Ectodermal cell (in vitro differentiated cells): ENCODE results near the gene KCNE2.
"Not testable (repeated sequence)": the region's sequence is repeated elsewhere in the genome, so short reads cannot be mapped to it uniquely, and the experiment has no call there.

ENCODE experiments used
- H3K27ac ChIP-seq: 2 replicates; pipeline ENCODE4 v1.7.0; 2013; ENCODE audit warnings: mild to moderate bottlenecking, low read depth, low read length; ENCODE audit not compliant: insufficient read depth, poor library complexity, severe bottlenecking
- H3K27me3 ChIP-seq: 2 replicates; pipeline ENCODE4 v1.7.0; 2013; ENCODE audit warnings: mild to moderate bottlenecking, low read length; ENCODE audit not compliant: insufficient read depth, control insufficient read depth, poor library complexity, severe bottlenecking
- H3K36me3 ChIP-seq: one replicate; pipeline ENCODE4 v1.7.0; 2013; ENCODE audit warnings: low read length; ENCODE audit not compliant: control insufficient read depth, insufficient read depth
- H3K4me1 ChIP-seq: one replicate; pipeline ENCODE4 v1.7.0; 2013; ENCODE audit warnings: low read length; ENCODE audit not compliant: control insufficient read depth, insufficient read depth
- H3K4me3 ChIP-seq: 2 replicates; pipeline ENCODE4 v1.7.0; 2013; ENCODE audit warnings: low read depth, low read length, control low read depth; ENCODE audit not compliant: insufficient read depth
- H3K9me3 ChIP-seq: 2 replicates; pipeline ENCODE4 v1.7.0; 2013; ENCODE audit warnings: mild to moderate bottlenecking, low read length, moderate library complexity; ENCODE audit not compliant: control insufficient read depth
- WGBS, 2 experiments: methylation state at CpG; one replicate each; pipeline ENCODE4 v1.1.7; 2013; ENCODE audit warnings: missing lambda C conversion rate in 2 of 2; 5-methylcytosine and 5-hydroxymethylcytosine counted together

Gene KCNE2

GRCh38 chr21:34365809-34366208, 2.0 kb downstream of the KCNE2 start:
- H3K36me3 ChIP-seq: no peaks in the 10 kb centered on the region
- H3K9me3 ChIP-seq: no peaks in the 10 kb centered on the region
- H3K4me1 ChIP-seq: peaks cover 4% of the 10 kb centered on the region
- 69 to 76% methylated on average over 6 of the region's 6 CpGs for WGBS, 2 experiments
- no peak overlapping the region for H3K27ac ChIP-seq
- H3K27me3 ChIP-seq: no peaks in the 10 kb centered on the region
- H3K4me3 ChIP-seq: no peak overlapping the region

GRCh38 chr21:34367320-34367935, 3.6 kb downstream of the KCNE2 start:
- Histone ChIP-seq H3K4me3 (no peak overlapping the region), H3K4me1 (peaks cover 4% of the 10 kb centered on the region), H3K36me3 (no peaks in the 10 kb centered on the region), H3K27ac (no peak overlapping the region), H3K9me3 (no peaks in the 10 kb centered on the region), H3K27me3 (no peaks in the 10 kb centered on the region)
- WGBS, 2 experiments: 44 to 51% methylated on average over 3 of the region's 3 CpGs

DNA sequence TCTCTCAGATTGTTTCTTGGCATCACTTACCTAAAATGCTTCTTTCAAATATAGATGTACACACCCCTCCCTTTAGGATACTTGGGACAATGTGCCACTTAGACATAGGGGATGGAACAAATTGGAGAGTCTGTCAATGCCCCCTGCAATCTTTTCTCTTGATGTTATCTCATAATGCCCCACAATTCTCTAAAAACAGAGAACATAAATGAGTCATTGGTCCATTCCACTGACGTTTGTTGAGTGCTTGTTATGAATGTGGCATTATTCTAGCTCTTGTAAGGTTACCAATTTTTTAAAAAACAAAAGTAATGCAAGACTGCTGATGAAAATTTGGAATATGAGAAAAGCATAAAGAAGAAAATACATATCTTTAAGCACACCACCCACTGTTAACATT, 5.9 kb downstream of the KCNE2 start:
- Histone ChIP-seq H3K27ac (no peak overlapping the region), H3K36me3 (no peaks in the 10 kb centered on the region), H3K27me3 (no peaks in the 10 kb centered on the region), H3K9me3 (no peaks in the 10 kb centered on the region), H3K4me3 (no peak overlapping the region), H3K4me1 (peaks cover 4% of the 10 kb centered on the region)
- 94% methylated on average over 1 of the region's 1 CpG; no CpG with 5 or more reads in 1 of the 2 experiments for WGBS, 2 experiments

- H3K9me3 ChIP-seq: no peaks in the 10 kb centered on the region
- no peaks in the 10 kb centered on the region for H3K36me3 ChIP-seq
- no peak overlapping the region for H3K4me3 ChIP-seq
- H3K27ac ChIP-seq: no peak overlapping the region
- no peaks in the 10 kb centered on the region for H3K4me1 ChIP-seq
- 81 to 85% methylated on average over 5 of the region's 5 CpGs for WGBS, 2 experiments
- H3K27me3 ChIP-seq: no peaks in the 10 kb centered on the region
Measured at GRCh38 chr21:34372321-34372720, 8.5 kb downstream of the KCNE2 start.

- not testable (repeated sequence) for H3K27ac ChIP-seq, H3K4me1 ChIP-seq, H3K4me3 ChIP-seq, H3K27me3 ChIP-seq, H3K36me3 ChIP-seq, H3K9me3 ChIP-seq
- no CpG with 5 or more reads among the region's 8 CpGs for WGBS, 2 experiments
Measured at GRCh38 chr21:34374462-34374861, 10.7 kb downstream of the KCNE2 start.

GRCh38 chr21:34374940-34375618, 11.3 kb downstream of the KCNE2 start, which contains the start of gene SMIM11:
SMIM11 (plus strand) TSS chr21:34375507; CDS start chr21:34379505, 3,998 bp downstream.
- not testable (repeated sequence) for H3K4me3 ChIP-seq, H3K27me3 ChIP-seq, H3K27ac ChIP-seq, H3K9me3 ChIP-seq, H3K36me3 ChIP-seq, H3K4me1 ChIP-seq
- WGBS, 2 experiments: no CpG with 5 or more reads among the region's 49 CpGs

DNA sequence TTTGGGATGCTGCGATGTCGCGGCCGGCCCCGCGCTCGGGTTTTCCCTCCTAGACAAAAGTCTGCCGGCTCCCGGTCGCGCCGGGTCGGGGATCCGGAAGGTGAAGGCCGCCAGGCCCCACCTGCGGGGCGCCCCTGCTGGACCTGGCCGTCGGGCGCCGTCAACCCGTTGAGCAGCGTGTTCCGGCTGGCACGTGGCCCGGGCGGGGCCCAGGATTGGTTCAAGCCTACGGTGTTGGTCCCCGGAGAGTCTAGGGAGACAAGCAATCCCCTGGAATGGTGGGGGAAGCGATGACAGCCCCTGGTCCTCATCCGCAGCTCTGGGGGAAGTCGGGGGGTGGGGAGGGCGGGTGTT, 11.8 kb downstream of the KCNE2 start:
- not testable (repeated sequence) for H3K27me3 ChIP-seq, H3K36me3 ChIP-seq, H3K4me3 ChIP-seq, H3K27ac ChIP-seq, H3K9me3 ChIP-seq, H3K4me1 ChIP-seq
- WGBS, 2 experiments: no CpG with 5 or more reads among the region's 33 CpGs

DNA sequence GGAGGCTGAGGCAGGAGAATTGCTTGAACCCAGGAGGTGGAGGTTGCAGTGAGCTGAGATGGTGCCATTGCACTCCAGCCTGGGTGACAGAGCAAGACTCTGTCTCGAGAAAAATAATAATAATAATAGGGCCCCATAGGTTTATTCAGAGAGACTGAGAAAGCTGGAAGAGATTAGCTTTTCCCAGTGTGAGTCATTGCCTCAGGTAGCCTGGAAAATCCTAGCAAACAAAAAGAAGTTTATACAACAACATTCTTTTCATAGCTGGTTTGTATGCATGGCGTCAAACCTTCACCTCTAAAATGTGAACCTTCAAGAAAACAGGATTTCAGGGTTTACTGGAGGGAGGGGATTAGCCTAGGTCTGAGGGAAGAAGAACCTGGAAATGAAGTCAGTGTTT, 19.3 kb downstream of the KCNE2 start:
- not testable (repeated sequence) for H3K36me3 ChIP-seq, H3K27ac ChIP-seq, H3K27me3 ChIP-seq, H3K9me3 ChIP-seq, H3K4me3 ChIP-seq, H3K4me1 ChIP-seq
- WGBS, 2 experiments: no CpG with 5 or more reads among the region's 2 CpGs

GRCh38 chr21:34383724-34384415, 20.1 kb downstream of the KCNE2 start:
- WGBS, 2 experiments: no CpG with 5 or more reads among the region's 14 CpGs
- H3K27ac ChIP-seq, H3K36me3 ChIP-seq, H3K27me3 ChIP-seq, H3K4me1 ChIP-seq, H3K4me3 ChIP-seq, H3K9me3 ChIP-seq: not testable (repeated sequence)

GRCh38 chr21:34400522-34400921, 36.7 kb downstream of the KCNE2 start:
- not testable (repeated sequence) for H3K4me1 ChIP-seq, H3K27ac ChIP-seq, H3K36me3 ChIP-seq, H3K4me3 ChIP-seq, H3K27me3 ChIP-seq, H3K9me3 ChIP-seq
- WGBS, 2 experiments: no CpG with 5 or more reads among the region's 5 CpGs
